Fibroblast of peridontal ligament (primary cell): ENCODE measurements around the gene CD4.
"Not testable (repeated sequence)": the region's sequence is repeated elsewhere in the genome, so short reads cannot be mapped to it uniquely, and the experiment has no call there.

Source experiments
- DNase-seq: peaks from one replicate; pipeline ENCODE4 v3.0.0-alpha.2; 2010; ENCODE audit errors: extremely low read depth

CD4 gene

GRCh38 chr12:6788972-6789924, at the start of gene CD4:
TSS of gene CD4 (plus strand) at chr12:6789528. CDS start at chr12:6800139, 10,611 bp downstream.
- no peak for DNase-seq

DNA sequence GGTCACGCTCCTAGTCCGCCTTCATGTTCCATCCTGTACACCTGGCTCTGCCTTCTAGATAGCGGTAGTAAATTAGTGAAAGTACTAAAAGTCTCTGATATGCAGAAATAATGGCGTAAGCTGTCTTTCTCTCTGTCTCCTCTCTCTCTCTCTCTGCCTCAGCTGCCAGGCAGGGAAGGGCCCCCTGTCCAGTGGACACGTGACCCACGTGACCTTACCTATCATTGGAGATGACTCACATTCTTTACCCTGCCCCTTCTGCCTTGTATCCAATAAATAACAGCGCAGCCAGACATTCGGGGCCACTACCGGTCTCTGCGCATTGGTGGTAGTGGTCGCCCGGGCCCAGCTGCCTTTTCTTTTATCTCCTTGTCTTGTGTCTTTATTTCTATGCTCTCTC, 47.2 kb upstream of the CD4 start:
- DNase-seq = not testable (repeated sequence)

- no peak for DNase-seq
Measured at GRCh38 chr12:6742834-6743233, 46.5 kb upstream of the CD4 start.

- not testable (repeated sequence) for DNase-seq
Measured at GRCh38 chr12:6743300-6743699, 46.0 kb upstream of the CD4 start.

DNA sequence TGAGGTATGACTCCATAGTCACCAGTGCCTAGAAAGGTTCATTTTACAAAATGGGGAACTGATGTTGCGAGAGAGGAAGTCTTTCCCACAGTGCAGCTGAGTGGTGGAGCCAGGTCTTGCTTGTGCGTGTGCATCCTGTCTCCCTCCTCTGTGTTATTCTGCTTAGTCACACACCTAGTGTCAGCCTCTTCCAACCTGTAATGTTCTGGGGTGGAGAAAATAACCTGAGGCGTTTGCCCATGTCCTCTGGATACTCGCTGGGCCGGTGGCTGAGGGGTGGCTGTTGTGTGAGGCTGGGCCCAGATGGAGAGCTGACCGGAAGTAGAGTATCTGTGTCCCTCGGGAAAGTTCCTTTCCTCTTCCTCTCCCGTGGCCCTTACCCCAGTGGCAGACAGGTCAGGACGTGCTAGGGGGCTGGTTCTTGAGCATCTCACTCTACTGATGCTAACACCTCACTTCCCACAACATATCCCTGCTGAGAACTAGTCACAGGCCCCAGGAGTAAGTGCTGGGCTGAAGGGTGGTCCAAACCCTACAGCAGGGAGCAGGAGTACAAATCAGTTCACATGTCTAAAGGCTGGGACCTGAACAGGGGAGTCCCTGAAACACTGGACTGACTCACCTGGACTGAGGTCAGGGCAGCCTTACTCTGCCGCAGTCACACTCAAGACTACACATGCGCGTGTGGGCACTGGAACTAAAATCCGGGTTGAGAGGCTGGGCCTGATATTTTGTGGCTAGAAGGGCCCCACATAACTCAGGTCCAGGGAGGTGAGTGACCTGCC, 43.4 kb upstream of the CD4 start:
- no peak for DNase-seq

DNA sequence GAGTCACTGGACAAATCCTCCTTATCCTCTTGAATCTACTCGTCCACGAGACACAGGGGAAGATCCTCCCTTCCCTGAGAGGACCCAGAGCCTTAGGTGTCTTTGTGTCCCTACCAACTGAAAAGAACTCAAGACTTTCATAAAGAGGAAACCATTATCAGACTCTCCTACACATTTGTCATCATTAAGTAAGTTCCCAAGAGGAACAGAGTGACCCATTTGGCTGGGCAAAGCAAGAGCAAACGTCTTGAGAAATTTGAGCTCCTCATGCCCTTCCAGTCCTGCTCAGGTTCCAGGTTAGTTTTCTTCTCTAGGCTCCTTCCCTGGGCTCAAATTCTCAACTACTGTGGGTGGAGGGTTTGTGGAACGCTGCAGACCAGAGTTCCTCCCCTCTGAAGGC, 42.1 kb upstream of the CD4 start:
- DNase-seq = no peak

DNA sequence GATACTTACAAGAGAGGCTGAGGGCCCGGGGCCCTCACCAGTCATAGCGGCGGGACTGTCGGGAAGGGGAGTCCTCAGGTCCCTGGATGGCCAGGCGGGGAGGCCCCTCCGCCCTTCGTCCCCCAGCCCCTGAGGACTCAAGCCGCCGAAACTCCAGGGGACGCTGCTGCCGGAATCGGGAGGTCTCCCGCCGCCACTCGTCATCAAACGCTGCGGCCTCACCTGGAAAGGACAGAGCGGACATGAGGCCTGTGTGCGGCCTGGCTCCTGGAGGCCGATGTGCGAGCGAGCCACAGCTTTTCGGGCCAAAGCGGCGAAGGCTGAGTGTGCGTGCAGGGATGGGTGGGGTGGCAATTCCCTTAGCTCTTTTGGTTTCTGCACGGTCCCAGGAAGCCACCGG, 40.6 kb upstream of the CD4 start:
- DNase-seq = no peak

DNA sequence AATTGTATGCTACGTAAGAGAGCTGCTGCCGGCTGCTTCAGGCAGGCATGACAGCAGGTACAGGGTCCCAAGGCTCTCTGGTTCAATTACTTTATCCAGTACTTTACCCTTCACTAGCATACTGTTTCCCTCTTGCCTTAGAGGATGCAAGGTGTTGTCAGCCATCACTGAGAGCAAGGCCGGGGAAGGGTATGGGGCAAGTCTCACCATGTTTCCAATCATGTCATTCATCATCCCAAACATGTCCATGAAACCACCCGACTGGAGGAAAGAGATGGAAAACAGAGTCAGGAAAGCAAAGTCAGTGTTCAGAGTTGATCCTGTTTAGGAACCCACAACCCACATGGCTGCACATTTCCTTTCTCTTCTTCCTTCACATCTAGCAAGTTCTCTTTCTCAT, 38.8 kb upstream of the CD4 start:
- no peak for DNase-seq

DNA sequence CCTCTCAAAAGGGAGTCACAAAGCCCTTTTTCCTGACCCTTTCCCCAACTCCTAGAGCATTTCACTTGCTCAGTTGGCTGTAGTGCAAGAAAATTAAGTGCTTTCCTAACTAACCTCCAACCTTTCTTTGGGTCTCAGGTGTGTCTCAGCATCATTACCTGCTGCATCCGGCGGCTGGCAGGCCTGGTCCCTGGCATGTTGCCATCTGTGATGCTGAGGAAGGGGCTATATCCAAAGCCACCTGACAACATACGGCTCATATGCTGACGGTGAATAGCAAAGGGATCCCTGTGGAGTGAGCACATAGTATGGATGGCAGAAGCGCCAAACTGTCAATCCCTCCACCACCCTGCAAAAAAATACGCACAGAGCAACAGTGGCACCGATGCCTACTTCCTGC, 37.6 kb upstream of the CD4 start:
- DNase-seq = no peak

GRCh38 chr12:6752167-6752920, 37.0 kb upstream of the CD4 start:
- DNase-seq = peak; percentile 63

DNA sequence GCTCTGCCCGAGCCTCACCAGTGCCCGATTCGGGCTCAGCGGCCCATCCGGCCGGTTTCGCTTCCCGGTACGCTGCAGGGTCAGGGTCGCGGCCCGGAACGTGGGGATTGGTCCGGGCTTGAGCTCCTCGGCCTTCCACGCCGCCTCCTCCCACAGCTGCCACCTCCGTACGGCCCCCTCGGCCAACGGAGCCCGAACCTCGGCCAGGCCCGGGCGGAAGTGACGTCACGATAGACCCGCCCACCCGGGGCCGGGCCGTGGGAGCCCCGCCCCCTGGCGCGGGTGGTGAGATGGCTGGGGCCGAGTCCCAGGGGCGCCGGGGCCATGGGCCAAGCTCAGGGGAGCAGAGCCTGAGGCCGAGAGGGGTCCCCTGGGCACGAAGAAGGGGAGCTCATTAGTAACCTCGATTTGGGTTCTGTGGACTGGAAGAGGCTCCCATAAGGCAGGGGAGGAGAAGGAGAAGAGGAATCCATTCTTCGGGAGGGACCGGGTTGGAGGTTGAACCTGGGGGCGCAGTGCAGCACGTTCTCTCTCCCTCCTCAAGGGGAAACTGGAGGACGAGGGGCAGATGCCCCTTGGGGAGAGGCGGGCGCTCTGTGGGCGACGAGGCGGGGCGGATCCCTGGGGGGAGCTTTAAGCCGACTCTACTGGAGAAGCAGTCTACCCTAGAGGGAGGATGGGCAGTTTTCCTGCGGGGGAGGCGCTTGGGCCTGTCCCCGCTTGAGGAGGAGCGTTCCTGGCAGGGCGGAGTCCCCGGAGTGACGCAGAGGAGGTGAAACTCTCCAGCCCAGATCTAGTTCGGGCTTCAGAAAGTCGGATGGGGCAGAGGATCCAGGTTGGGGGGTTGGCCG, 36.2 kb upstream of the CD4 start, which contains the start of gene MLF2:
MLF2 (minus strand) TSS at position 221 of the 851 bp plus-strand sequence. CDS start 807 bp downstream, outside the sequence.
- DNase-seq = peak; percentile 99

GRCh38 chr12:6753772-6754356, 35.5 kb upstream of the CD4 start:
- no peak for DNase-seq

GRCh38 chr12:6754411-6754810, 34.9 kb upstream of the CD4 start:
- DNase-seq = no peak

GRCh38 chr12:6757028-6757690, 32.2 kb upstream of the CD4 start:
- DNase-seq = no peak

GRCh38 chr12:6758506-6759095, 30.7 kb upstream of the CD4 start:
- DNase-seq = no peak

DNA sequence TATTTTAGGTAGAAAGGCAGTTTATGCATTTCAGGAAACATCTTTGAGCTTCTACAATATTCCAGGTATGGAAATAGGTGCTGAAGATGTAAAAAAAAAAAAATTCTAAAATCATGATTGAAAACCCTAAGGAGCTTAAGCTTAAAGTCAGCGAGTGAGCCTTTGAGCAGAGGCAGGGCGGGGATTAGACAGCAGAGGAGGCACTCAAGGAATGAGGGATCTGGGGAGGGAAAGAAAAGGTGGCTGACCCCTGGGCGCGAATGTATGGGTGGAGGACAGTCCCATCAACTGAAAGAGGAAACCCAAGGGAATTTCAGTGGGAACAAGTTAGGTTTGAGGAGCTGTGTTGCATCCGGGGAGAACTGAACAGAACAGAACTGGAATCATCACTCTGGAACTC, 29.6 kb upstream of the CD4 start:
- no peak for DNase-seq

DNA sequence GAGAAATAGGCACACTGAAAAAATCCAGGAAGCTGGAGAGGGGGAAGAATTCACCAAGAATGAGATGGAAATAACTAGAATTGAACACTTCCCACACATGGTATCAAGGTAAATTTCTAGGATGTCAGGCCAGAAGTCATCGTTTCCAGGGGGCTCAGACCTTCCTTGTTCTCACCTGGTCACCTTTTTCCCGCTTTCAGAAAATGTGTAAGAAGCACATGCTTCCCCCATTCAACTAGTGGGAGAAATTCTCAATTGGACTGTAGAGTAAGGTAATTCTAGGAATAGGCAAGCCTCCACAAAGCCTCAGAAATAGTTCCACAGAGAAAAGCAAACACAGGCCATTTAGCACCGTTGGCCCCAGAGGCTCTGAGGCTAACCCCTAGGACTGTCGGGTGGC, 25.9 kb upstream of the CD4 start:
- no peak for DNase-seq

DNA sequence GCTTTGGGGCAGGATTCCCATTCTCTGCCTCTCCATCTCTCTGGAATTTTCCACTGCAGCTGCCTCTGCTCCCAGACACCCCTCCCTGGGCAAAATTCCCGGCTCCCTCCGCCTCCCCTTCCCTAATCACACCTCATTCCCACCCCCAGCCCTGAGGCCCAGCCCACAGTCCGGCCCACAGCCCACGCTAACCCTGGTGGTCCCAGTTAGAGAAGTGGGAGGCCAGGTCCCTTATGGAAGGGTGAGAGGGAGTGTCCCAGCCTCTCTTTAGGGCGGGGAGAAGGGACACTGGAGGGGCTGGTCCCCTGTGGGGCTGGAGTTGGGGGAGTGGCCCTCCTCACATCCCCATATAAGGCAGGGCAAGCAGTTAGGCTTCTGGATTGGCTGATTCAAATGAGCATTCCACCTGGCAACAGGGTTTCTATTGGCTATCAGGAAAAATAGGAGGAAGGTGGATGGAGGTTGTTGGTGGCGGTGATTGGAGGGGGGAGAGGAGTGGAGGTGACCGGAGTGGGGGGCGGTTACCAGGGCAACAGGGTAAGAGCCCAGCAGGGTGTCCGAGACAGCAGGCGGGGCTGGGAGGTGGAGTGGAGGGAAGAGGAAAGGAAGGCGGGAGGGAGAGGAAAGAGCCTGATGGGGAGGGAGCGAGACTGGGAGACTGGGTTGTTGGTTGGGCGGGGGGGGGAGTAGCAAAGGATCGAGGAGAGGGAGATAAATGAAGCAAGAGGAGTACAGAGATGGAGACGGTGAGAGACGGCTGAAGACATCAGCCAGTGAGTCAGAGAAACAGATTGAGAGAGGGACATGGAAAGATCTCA, 25.1 kb upstream of the CD4 start:
- DNase-seq = peak; percentile 98
